Activated CD4-positive, alpha-beta T cell treated with anti-CD3 and anti-CD28 coated beads, Interleukin-2, Interleukin-6, amounts not matched to agents 100 ng/mL and 50 ng/mL, durations not matched to agents 16 hours and 8 hours (primary cell): ENCODE results near the gene INIP.
"Not testable (repeated sequence)": the region's sequence is repeated elsewhere in the genome, so short reads cannot be mapped to it uniquely, and the experiment has no call there.

Experiments used
- DNase-seq: peaks from one replicate; pipeline ENCODE4 v3.0.0-alpha.2; 2020

Gene INIP

DNA sequence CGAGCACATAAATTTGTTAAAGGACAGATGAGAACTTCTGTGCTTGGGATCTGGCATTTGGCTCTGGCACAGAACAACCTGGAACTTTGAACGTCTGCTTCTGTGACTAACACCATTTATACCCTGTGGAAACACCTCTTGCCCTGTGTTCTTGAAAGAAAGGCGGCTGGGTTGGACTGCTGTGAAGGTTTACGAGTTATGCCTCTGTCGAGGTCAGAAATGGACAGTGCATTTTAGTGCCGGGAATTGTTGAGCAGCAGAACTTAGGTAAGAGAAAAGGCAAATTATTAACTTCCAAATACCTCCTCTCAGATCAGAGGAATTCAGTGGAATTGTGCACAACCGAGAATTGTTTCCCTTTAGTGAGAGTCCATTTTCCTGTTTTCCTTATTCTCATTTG lies 14.1 kb upstream of the INIP start:
- no peak for DNase-seq

DNA sequence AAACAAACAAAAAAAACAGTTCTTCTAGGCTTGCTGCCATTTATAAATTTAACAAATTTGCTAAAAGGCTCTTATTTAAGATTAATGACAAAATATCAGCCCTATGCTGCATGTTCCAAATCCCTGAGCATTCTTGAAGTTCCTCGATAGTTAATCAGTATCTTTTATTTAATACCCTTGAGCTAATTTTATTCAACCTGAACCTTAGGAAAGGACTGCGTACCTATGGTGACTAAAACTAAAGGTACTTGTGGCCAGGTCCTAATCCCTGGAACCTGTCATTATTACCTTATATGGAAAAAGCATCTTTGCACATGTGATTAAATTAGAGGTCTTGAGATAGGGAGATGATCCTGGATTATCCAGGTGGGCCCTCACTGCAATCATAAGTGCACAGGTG lies 10.5 kb upstream of the INIP start:
- DNase-seq, result no peak

DNA sequence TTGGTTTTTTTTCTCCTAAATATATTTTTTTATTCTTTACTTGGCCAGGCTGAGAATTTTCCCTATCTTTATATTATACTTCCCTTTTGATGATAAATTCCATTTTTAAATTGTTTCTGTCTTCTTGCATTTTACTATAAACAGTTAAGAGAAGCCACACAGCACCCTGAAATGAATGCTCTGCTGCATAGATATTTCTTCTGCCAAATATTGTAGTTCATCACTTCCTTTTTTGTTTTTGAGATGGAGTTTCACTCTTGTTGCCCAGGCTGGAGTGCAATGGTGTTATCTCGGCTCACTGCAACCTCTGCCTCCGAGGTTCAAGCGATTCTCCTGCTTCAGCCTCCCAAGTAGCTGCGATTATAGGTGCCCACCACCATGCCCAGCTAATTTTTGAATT lies 8.5 kb upstream of the INIP start:
- no peak for DNase-seq

DNA sequence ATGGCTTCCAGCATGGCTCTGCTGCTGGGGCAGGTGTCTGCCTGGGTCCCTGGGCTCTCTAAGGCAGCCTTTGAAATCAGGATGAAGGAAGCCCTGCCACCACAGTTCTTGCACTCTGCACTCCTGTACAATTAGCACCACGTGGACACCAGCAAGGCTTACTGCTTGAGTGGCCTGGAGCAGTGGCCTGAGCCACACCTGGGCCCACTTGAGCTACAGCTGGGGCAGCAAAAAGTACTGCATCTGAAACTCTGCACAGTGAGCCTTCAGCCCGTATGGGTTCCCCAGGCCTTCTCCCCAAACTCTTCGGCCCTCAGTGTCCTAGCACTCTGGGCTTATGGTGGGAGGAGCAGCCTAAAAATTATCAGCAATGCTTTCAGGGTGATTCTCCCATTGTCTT lies 8.0 kb upstream of the INIP start:
- DNase-seq, result no peak

DNA sequence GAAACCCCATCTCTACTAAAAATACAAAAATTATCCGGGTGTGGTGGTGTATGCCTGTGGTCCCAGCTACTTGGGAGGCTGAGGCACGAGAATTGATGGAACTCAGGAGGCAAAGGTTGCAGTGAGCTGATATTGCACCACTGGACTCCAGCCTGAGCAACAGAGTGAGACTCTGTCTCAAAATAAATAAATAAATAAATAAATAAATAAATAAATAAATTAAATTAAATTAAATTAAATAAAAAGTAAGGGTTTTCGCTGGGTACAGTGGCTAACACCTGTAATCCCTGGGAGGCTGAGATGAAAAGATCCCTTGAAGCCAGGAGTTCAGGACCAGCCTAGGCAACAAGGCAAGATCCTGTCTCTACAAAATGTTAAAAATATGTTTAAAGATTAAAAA lies 4.8 kb upstream of the INIP start:
- not testable (repeated sequence) for DNase-seq

DNA sequence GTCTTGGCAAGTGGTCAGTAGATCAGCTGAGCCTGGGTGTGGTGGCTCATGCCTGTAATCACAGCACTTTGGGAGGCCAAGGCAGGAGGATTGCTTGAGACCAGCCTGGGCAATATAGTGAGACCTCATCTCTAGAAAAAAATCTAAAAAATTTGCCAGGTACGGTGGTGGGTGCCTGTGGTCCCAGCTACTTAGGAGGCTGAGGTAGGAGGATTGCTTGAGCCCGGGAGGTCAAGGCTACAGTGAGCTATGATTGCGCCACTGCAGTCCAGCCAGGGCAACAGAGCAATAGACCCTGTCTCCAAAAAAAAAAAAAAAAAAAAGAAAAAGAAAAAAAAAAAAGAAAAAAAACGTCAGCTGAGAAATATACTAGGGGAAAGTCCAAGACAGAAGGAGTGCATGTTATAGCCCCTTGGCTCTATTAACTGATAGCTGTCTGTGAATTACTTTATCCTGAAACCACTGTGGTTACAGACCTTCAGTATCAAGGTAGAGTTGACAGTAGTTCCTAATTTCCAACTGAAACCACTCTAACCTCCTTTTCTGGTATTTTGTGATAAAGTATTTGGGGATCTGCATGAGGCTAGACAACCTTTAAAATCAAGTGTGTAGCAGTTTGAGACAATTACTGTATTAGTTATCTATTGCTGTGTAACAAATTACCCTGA lies 2.3 kb upstream of the INIP start:
- no peak for DNase-seq

DNA sequence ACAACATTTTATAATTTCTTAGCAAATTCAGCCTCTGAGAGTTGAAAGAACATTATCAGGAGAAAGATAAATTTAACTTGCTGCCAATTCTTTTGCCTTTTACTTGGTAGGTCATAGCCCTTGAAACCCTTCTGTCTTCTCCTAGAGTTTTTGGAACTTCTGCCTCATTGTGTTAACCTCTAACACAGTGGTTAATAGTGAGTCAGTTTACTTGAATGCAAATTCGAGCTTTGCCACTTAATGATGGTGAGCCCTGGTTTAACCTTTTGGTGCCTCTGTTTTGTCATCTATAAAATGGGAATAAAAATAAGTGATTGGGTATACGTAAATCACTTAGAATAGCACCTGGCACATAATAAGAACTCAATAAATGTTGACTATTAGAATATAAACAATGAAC lies 1.8 kb upstream of the INIP start:
- no peak for DNase-seq

DNA sequence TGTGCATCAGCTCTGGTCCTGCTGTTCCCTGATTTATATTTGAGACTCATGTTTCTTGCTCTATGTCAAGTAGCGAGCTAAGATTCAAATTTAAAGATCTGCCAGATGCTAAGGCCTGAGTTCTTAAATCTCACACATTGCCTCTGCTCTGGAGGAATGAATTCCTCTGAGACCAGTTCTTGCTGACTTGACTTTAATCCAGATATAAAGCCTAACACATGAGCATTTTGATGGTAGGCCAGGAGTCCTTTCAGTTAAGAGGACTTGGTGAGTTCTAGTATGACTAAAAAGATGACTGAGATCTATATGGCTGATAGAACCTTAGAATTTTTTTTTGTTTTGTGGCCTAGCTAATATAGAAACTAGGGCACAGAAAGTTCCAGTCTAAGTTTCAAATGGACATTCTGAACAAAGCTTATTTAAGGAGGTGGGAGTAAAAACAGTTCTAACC lies 1.3 kb upstream of the INIP start:
- peak; percentile 42 for DNase-seq

DNA sequence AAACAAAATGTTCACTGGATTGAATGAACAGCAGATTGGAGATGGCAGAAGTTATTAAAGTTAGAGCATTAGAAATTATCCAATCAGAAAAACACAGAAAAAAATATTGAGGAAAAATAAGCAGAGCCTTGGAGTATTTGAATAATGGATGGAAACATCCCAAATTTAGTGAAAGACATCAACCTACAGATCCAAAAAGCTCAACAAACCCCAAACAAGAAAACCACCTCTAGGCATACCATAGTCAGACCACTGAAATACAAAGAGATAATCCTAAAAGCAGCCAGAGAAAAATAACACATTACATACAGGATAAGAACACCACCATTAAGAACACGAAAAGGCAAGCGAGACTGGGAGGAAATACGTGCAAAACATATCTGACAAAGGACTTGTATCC lies 5.2 kb downstream of the INIP start:
- no peak for DNase-seq

DNA sequence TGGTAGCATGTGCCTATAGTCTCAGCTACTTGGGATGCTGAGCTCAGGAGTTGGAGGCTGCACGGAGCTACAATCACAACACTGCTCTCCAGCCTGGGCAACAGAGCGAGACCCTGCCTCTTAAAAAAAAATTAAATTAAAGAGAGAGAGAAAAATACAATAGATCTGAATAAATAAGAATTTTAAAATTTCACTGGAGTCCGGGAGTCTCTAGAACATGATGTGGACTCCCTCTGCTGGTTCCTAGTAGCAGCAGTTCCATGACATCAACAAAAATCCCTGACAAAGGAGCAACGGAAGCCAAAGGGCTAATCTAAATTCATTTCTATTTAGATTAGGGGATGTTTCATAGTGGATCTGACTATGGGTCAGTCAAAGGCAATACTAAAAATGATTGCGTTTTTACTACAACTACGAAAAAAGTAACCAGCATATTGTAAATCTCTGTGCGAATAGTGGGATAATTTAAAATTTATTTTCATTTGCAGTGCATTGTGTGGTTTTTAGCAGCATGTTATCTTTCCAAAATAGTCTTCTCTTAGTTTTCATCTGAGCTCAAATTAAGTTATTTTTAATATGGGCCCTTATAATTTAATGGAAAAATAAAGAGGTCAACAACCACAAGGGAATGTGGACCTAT lies 6.7 kb downstream of the INIP start:
- DNase-seq, result no peak

DNA sequence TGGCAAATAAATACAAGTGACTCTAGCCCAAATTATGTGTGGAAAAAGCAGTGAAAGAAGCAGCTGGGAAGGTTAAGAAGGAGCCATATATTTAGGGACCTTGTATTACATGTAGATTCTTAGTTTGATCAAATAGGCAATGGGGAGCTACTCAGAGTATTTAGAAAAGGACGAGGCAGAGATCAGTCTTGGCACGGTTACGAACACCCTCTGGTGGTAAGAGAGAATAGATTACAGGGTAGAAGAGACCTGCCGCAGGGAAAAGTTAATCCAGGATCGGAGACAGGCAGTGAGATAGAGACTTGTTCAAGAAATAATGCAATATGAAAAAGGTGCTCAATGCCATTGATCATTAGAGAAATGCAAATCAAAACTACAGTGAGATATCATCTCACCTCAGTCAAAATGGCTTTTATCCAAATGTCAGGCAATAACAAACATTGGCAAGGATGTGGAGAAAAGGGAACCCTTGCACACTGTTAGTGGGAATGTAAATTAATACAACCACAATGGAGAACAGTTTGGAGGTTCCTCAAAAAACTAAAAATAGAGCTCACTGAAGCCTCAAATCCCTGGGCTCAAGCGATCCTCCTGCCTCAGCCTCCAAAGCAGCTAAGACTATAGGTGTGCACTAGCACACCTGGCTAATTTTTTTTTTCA lies 12.0 kb downstream of the INIP start:
- no peak for DNase-seq

DNA sequence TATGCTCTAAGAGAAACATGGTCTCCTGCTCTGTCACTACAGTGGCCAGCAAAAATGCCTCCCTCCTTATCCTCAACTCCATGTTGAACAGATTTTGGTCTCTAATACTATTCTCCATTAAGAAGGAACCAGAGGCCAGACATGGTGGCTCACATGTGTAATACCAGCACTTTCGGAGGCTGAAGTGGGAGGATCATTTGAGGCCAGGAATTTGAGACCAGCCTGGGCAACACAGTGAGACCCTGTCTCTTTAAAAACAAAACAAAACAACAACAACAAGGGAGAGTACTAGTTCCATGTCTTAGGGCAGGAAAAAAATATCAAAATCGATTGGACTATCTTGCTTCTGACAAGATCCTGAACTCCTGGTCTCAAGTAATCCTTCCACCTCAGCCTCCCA lies 14.6 kb downstream of the INIP start:
- no peak for DNase-seq

DNA sequence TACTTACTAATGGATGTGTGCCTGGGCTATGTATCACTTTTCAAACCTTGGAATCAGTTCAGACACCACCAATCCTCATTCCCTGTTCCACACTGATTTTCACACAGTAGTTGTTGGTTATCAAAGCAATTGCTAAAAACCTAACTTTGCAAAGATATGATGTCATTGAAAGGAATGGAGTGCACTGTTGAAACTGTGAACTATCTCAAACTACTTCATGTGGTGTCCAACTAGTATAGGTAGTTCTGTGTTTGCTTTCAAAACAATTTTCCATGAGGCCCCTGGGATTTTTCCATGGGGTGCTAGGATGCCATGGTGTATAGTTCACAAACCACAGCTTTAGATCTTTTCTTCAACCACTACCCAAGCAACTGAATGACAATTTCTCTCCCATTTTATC lies 17.8 kb downstream of the INIP start:
- DNase-seq, result no peak

DNA sequence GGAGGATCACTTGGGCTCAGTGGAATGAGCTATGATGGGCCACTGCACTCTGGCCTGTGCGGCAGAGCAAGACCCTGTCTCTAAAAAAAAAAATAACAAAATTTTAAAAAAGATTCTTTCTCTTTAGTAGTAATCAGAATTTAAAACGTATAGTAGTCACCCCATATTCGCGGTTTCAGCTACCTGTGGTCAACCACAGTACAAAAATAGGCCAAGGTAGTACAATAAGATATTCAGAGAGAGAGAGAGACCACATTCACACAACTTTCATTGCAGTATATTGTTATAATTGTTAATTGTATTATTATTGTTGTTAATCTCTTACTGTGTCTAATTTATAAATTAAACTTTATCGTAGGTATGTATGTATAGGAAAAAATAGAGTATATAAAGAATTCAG lies 18.7 kb downstream of the INIP start:
- DNase-seq, result no peak

DNA sequence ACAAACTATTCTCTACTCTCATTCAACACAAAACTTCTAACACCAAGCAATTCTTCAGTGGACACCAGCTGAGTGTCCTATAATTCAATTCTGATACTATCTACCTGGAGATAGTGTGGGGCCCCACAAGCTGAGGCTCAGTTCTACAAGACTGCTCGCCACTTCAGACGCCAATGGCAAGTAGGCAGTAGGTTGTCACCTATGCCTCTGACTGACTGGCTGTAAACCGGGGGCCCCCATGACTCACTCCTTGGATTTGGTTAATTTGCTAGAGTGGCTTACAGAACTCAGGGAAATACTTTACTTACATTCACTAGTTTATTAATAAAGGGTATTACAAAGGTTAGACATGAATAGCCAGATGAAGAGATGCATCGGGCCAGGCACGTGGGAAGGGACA lies 21.5 kb downstream of the INIP start:
- DNase-seq, result no peak

DNA sequence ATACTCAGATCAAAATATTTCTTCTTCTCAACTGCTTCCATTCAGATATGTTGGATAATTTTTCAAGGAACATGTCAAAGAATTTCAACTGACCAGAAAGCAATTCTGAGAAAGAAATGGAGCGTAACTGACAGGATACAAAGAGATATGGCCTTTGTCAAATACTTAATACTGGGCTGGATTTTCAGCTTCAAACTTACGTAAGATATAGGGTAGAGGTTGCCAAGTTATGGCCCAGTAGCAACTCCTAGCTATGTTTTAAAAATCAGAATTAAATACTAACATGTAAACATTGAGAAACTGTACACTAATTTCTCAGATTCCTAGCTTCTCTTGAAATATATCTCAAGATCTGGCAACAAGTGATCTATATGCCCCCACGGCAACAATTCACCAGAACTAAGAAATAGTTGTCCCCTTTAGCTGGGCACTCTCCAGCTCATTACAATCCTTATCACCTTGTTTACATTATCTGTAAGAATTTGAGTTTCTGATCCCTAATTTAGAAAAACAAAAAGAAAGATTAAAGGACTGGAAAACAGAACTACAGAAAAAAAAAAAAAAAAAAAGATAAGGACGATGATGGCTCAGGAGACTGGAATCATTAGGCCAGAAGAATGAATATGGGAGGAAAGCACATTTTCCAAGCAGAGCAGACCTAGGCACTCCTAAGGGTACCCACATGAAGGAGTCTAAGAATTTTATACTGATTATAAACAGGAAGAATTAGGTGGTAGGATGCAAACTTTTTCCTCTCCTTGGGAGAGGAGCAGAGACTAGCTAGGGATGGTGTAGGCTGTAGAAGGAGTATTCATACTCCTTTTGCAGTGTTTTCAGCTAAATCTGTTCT lies 23.0 kb downstream of the INIP start:
- DNase-seq, result no peak

DNA sequence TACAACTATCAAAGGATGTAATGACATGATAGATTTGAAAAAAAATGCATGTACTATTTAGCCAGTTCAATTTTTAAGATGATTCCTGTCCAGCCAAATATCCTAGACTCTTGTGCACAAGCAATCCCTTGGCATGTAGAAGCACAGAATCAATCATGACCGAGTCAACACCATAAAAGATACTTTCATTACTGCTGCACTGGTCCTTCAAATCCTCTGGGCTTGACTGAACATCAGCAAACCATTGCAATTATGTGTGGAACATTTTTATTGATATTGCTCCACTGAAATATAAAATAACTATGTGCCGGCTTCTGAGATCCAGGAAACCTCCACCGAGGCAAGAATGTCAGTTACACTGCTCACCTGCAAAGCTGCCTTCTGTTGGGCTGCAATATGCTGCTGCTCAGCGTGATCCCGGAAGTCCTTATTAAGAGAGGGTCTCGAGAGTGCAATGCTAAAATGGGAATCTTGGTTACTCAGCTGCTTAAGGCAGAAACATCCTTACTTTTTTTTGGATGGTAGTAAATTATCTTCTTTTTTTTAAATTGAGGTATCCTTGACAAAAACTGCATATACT lies 28.7 kb downstream of the INIP start:
- DNase-seq, result no peak

DNA sequence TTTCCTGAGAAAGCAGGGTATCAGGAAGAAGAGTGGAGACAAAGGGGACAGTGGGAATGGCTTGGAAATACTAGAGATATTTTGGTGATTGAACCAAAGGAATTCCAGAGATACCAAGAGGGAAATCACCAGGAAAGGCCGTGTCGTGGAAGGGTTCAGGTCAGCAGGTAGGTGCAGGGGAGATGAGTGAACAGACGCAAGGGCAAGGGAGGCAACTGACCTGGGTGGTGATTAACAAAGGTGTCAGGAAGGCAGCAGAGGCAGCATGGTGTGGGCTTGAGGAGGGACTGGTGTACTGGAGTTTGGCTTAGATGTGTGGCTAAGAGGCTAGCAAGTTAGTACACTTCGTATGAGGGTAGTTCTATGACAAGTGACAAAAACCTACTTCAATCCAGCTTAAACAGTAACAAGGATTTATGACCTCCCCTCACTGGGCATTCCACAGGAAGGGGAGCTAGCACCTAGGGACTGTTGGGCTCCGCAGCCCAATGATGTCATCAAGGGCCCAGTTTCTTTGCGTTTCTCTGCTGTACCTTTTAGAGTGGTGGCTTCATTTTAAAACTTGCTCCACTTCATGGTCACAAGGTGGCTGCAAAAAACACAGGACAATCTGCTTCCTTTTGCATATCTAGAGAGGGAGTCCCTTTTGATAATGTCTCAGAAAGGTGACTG lies 37.0 kb downstream of the INIP start:
- no peak for DNase-seq

DNA sequence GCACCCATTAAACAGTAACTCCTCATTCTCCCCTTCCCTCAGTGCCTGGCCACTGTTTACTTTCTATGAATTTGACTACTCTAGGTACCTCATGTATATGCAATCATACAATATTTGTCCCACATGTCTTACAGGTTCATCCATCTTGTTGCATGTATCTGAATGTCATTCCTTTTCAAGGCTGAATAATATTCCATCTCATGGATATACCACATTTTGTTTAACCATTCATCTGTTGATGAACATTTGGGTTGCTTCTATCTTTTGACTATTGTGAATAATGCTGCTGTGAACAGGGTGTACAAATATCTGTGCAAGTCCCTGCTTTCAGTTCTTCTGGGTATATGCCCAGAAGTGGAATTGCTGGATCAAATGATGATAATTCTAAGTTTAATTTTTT lies 40.9 kb downstream of the INIP start:
- no peak for DNase-seq

DNA sequence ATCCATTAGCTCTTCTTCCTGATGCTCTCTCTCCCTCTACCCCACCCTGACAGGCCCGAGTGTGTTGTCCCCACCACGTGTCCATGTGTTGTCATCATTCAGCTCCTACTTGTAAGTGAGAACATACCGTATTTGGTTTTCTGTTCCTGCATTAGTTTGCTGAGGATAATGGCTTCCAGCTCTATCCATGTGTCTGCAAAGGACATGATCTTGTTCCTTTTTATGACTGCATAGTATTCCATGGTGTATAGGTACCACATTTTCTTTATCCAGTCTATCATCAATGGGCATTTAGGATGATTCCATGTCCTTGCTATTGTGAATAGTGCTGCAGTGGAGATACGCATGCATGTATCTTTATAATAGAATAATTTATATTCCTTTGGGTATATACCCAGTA lies 44.7 kb downstream of the INIP start:
- not testable (repeated sequence) for DNase-seq

DNA sequence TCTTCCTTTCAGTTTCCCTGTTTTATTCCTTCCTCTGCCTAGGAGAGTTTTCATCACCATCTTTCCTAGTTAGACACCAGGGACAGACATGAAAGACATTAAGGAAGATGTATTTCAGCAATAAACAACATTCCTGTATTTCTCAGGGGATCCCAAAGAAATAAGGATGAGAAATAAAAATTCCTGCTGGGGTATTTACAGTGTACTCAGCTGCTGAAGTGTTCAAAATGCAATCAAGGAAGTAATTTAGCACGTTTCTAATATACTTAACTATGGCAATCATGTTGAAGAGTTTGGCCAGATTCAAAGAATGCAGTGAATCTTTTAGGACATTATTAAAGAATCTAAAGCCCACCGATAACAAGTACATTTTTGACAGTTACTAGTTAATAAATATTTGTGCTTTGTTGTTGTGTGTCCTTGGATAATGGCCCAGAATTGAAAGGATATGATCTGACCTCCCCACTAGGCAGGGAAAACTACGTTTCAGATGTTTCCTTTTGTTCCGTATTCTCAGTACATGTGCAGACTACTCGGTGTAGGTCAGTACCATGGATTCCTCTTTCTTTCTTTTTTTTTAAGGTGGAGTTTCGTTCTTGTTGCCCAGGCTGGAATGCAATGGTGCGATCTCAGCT lies 46.8 kb downstream of the INIP start:
- no peak for DNase-seq

DNA sequence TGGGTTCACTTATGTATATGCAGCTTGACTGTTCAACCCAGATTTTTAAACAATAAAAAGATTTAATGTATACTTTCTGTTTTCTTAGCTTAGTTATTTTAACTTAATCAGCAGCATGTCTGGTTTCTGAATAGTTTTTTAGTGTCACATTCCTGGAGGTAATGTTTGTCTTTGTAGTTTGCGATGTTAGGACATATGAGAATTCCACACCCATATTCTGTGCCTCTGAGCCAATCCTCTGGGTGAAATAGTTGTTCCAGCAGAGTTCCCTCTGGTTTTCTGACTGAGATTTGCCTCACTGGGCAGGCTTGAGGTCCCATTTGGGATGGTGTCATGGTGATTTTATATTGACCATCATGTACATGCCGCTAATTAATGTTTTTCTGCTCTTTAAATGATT lies 48.6 kb downstream of the INIP start:
- DNase-seq, result no peak
